Measurements from ENCODE around the gene SREK1. TPM values are rescaled to one million over a fixed set of nuclear protein-coding genes. Genes with fewer than 3 reads are reported as not detected.

The SREK1 gene
- total RNA-seq, 1 experiment from 2014 or later: 95.9 TPM

DNA sequence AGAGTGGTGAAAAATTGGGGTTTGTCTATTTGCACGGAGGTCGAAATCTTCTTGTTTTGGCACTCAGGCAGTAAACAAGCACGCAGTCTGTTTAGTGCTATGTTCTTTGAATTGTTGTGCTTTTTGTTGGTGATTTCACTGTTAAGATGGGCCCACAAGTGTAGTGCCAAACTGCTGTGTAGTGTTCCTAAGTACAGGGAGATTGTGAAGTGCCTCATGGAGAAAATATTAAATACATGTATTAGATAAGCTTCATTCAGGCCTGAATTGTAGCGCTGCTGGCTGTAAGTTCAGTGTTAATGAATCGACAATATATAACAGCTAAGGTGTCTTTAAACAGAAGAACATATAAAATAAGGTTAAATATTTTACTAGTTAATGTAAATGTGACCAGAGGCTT lies 17.3 kb downstream of the SREK1 start:
- Histone ChIP-seq H3K27ac (ENCODE audit: low read depth, low read length, poor library complexity, severe bottlenecking) (no peak overlapping the region), H3K36me3 (ENCODE audit: insufficient read depth, low read length, poor library complexity, severe bottlenecking) (peaks cover 80% of the 10 kb centered on the region), H3K4me1 (ENCODE audit: insufficient read depth, low read length, poor library complexity, severe bottlenecking) (no peaks in the 10 kb centered on the region), H3K4me3 (ENCODE audit: low read depth, low read length, poor library complexity, severe bottlenecking) (no peak overlapping the region), H3K27me3 (replicated peaks; ENCODE audit: insufficient read depth, low read depth, low read length, poor library complexity) (no peaks in the 10 kb centered on the region), H3K9me3 (ENCODE audit: low read depth, low read length, poor library complexity, severe bottlenecking) (no peaks in the 10 kb centered on the region)
- DNase-seq (ENCODE audit: low spot score): no peak
- POLR2A ChIA-PET (ENCODE audit: low non-redundant PET): no interaction called here
- no TSS peak for BruUV-seq (replicated peaks)
- intact Hi-C loops (cut with micrococcal nuclease; ENCODE audit: unreplicated experiment): no loop called here
- TF ChIP-seq EZH2 (IDR thresholded peaks at IDR 0.05; ENCODE audit: borderline replicate concordance, low read depth, low read length, poor library complexity, severe bottlenecking): no peak
- TF ChIP-seq, protein P1, sequence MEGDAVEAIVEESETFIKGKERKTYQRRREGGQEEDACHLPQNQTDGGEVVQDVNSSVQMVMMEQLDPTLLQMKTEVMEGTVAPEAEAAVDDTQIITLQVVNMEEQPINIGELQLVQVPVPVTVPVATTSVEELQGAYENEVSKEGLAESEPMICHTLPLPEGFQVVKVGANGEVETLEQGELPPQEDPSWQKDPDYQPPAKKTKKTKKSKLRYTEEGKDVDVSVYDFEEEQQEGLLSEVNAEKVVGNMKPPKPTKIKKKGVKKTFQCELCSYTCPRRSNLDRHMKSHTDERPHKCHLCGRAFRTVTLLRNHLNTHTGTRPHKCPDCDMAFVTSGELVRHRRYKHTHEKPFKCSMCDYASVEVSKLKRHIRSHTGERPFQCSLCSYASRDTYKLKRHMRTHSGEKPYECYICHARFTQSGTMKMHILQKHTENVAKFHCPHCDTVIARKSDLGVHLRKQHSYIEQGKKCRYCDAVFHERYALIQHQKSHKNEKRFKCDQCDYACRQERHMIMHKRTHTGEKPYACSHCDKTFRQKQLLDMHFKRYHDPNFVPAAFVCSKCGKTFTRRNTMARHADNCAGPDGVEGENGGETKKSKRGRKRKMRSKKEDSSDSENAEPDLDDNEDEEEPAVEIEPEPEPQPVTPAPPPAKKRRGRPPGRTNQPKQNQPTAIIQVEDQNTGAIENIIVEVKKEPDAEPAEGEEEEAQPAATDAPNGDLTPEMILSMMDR (conservative IDR thresholded peaks at IDR 0.05; ENCODE audit: low read depth, low read length): no peak
- CTCF ChIA-PET: no interaction called here

GRCh38 chr5:66164044-66164790 lies 20.1 kb downstream of the SREK1 start:
- no peak overlapping the region for H3K27ac ChIP-seq (ENCODE audit: low read depth, low read length, poor library complexity, severe bottlenecking)
- CTCF ChIA-PET: no interaction called here
- peaks cover 77% of the 10 kb centered on the region for H3K36me3 ChIP-seq (ENCODE audit: insufficient read depth, low read length, poor library complexity, severe bottlenecking)
- H3K9me3 ChIP-seq (ENCODE audit: low read depth, low read length, poor library complexity, severe bottlenecking): no peaks in the 10 kb centered on the region
- intact Hi-C loops (cut with micrococcal nuclease; ENCODE audit: unreplicated experiment): no loop called here
- no TSS peak for BruUV-seq (replicated peaks)
- TF ChIP-seq, protein P1 (conservative IDR thresholded peaks at IDR 0.05; ENCODE audit: low read depth, low read length): no peak
- no peak for TF ChIP-seq EZH2 (IDR thresholded peaks at IDR 0.05; ENCODE audit: borderline replicate concordance, low read depth, low read length, poor library complexity, severe bottlenecking)
- H3K27me3 ChIP-seq (replicated peaks; ENCODE audit: insufficient read depth, low read depth, low read length, poor library complexity): no peaks in the 10 kb centered on the region
- H3K4me1 ChIP-seq (ENCODE audit: insufficient read depth, low read length, poor library complexity, severe bottlenecking): no peaks in the 10 kb centered on the region
- H3K4me3 ChIP-seq (ENCODE audit: low read depth, low read length, poor library complexity, severe bottlenecking): no peak overlapping the region
- no peak for DNase-seq (ENCODE audit: low spot score)
- POLR2A ChIA-PET (ENCODE audit: low non-redundant PET): no interaction called here

DNA sequence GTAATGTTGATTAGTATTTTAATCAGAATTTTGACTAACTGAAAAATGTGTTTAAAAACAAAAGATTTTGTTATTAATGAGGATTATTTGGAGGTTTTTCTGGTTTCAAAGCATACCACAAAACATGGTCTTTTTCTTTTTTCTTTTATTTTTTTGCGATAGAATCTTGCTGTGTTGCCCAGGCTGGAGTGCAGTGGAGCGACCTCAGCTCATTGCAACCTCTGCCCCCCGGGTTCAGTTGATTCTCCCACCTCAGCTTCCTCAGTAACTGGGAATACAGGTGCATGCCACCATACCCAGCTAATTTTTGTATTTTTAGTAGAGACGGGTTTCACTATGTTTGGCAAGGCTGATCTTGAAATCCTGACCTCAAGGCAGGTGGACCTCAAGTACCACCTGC lies 24.1 kb downstream of the SREK1 start:
- TF ChIP-seq, protein P1 (conservative IDR thresholded peaks at IDR 0.05; ENCODE audit: low read depth, low read length): no peak
- TF ChIP-seq EZH2 (IDR thresholded peaks at IDR 0.05; ENCODE audit: borderline replicate concordance, low read depth, low read length, poor library complexity, severe bottlenecking): no peak
- Histone ChIP-seq H3K9me3 (ENCODE audit: low read depth, low read length, poor library complexity, severe bottlenecking) (no peaks in the 10 kb centered on the region), H3K36me3 (ENCODE audit: insufficient read depth, low read length, poor library complexity, severe bottlenecking) (peaks cover 69% of the 10 kb centered on the region), H3K27me3 (replicated peaks; ENCODE audit: insufficient read depth, low read depth, low read length, poor library complexity) (no peaks in the 10 kb centered on the region), H3K27ac (ENCODE audit: low read depth, low read length, poor library complexity, severe bottlenecking) (no peak overlapping the region), H3K4me1 (ENCODE audit: insufficient read depth, low read length, poor library complexity, severe bottlenecking) (no peaks in the 10 kb centered on the region), H3K4me3 (ENCODE audit: low read depth, low read length, poor library complexity, severe bottlenecking) (no peak overlapping the region)
- ChIA-PET POLR2A (ENCODE audit: low non-redundant PET) (no interaction called here), CTCF (no interaction called here)
- no peak for DNase-seq (ENCODE audit: low spot score)
- BruUV-seq (replicated peaks): no TSS peak
- intact Hi-C loops (cut with micrococcal nuclease; ENCODE audit: unreplicated experiment): no loop called here
